GM19193 (cell line): ENCODE measurements around the gene EMX1.

ENCODE experiments used
- POLR2A ChIP-seq: IDR thresholded peaks from 4 replicates; pipeline ENCODE4 v1.6.1; 2011; ENCODE audit not compliant: insufficient read depth, insufficient read length; ENCODE audit errors: extremely low read depth

Gene EMX1

GRCh38 chr2:72917877-72918553 lies 696 bp downstream of the EMX1 start:
- no peak for TF ChIP-seq POLR2A

- no peak for TF ChIP-seq POLR2A
Measured at GRCh38 chr2:72919414-72920317, 2.3 kb downstream of the EMX1 start.

GRCh38 chr2:72920318-72921087 lies 3.2 kb downstream of the EMX1 start:
- no peak for TF ChIP-seq POLR2A

- TF ChIP-seq POLR2A = no peak
Measured at GRCh38 chr2:72921088-72921851, 4.0 kb downstream of the EMX1 start.

- TF ChIP-seq POLR2A = no peak
Measured at GRCh38 chr2:72921853-72922252, 4.5 kb downstream of the EMX1 start.

GRCh38 chr2:72923833-72924352 lies 6.6 kb downstream of the EMX1 start:
- TF ChIP-seq POLR2A = no peak

GRCh38 chr2:72924353-72925240 lies 7.3 kb downstream of the EMX1 start:
- TF ChIP-seq POLR2A = no peak

- no peak for TF ChIP-seq POLR2A
Measured at GRCh38 chr2:72925328-72925943, 8.1 kb downstream of the EMX1 start.

GRCh38 chr2:72926368-72926767 lies 9.0 kb downstream of the EMX1 start:
- TF ChIP-seq POLR2A = no peak

GRCh38 chr2:72926811-72927465 lies 9.6 kb downstream of the EMX1 start:
- TF ChIP-seq POLR2A = no peak

- no peak for TF ChIP-seq POLR2A
Measured at GRCh38 chr2:72927619-72928550, 10.6 kb downstream of the EMX1 start.
